HG03575 (cell line): ENCODE data around the gene CCDC102A.

Source experiments
- ATAC-seq: cut with Tn5 transposase; IDR thresholded peaks from one replicate; pipeline ENCODE4 v1.9.1; 2021; ENCODE audit not compliant: unreplicated experiment, insufficient number of reproducible peaks, low FRiP score; ENCODE audit errors: extremely low read depth

The CCDC102A gene

GRCh38 chr16:57527610-57528360, 8.6 kb downstream of the CCDC102A start:
- no peak for ATAC-seq

GRCh38 chr16:57527027-57527426, 9.3 kb downstream of the CCDC102A start:
- ATAC-seq, result no peak

- no peak for ATAC-seq
Observed at GRCh38 chr16:57526498-57526897, 9.9 kb downstream of the CCDC102A start.

GRCh38 chr16:57525761-57526160, 10.6 kb downstream of the CCDC102A start:
- no peak for ATAC-seq

GRCh38 chr16:57522960-57523359, 13.4 kb downstream of the CCDC102A start:
- no peak for ATAC-seq

DNA sequence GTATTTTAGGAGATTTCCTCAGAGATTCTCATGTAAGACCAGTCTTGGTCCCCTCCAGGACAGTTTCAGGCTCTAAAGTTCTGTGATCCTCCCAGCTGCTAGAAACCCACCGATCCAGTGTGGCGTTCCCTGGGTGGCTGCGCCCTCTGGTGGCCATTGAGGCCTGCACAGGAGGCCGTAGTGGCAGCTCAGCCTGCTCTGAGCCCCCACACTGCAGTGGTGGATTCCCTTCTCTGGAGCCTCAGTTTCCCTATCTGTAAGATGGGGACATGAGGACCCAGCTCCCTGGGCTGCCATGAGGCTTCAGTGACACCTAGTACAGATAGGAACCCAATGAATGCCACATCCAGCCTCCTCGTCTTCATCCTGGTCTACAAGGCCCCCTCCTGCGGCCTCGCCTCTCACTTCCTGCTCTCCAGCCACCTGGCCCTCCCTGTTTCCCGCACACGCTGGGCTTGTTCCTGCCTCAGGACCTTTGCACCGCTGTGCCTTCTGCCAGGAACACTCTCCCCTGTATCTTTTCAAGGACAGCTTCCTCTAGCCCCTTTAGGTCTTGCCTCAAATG, 16.5 kb downstream of the CCDC102A start:
- ATAC-seq, result no peak

- no peak for ATAC-seq
Observed at GRCh38 chr16:57518922-57519321, 17.4 kb downstream of the CCDC102A start.

GRCh38 chr16:57518520-57518919, 17.9 kb downstream of the CCDC102A start:
- ATAC-seq, result no peak

GRCh38 chr16:57517397-57518367, 18.7 kb downstream of the CCDC102A start:
- no peak for ATAC-seq

DNA sequence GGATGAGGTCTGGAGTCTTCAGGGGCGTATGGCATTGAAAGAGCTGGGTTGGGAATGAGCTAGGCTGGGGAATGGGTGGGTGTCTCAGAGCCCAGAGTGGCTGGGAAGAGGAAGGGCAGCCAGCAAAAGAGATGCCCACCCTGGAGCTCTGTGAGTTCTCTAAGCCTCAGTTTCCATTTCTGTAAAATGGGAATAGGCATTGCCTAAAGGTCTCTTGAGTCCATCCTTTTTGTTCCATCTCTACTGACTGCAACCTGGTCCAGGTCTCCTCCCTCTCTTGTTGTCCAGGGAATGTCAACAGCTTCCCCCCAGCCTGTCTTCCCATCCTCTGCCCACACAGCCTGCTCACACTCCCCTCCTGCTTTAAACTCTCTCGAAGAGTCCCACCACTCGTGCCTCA, 19.6 kb downstream of the CCDC102A start:
- ATAC-seq, result no peak

DNA sequence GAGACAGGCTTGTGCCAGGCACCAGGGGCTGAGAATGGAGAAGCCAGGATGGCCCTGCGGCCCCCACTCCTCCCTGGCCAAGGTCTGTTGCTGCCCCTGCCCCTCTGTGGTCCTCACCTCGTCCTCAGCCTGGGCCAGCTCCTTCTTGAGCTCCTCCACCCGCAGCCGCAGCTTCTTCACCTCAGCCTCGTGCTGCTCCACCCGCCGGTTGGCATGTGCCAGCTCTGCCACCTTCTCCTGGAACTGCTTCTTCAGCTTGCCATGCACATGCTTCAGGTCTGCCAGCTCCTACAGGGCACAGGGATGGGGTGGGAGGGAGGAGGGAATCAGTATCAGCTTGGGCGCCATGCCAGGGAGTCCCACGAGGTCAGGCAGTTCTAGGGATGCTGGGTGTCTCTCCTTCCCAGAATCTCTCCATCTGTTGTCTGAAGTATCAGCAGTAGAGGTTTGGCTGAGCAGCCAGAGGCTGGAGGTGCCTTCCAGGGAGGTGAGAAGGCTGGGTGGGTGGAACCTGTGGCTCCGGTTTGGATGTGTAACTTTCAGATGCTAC, 20.1 kb downstream of the CCDC102A start:
- ATAC-seq, result no peak

- ATAC-seq, result no peak
Observed at GRCh38 chr16:57514791-57515600, 21.4 kb downstream of the CCDC102A start.

DNA sequence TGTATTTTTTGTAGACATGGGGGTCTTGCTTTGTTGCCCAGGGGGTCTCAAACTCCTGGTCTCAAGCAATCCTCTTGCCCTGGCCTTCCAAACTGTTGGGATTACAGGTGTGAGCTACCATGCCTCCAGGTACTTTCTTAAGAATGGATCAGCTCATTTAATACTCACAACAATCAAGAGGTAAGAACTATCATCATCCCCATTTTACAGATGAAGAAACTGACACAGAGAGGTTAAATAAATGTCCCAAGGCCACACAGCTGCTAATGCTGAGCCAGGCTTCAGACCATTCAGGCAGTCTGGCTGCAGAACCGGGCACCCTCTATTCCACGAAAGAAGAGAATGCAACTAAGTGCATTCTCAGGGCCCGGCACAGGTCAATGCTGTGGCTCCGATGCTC, 22.0 kb downstream of the CCDC102A start:
- ATAC-seq, result no peak

GRCh38 chr16:57513371-57514102, 22.8 kb downstream of the CCDC102A start:
- no peak for ATAC-seq

- no peak for ATAC-seq
Observed at GRCh38 chr16:57512296-57513001, 23.9 kb downstream of the CCDC102A start.

DNA sequence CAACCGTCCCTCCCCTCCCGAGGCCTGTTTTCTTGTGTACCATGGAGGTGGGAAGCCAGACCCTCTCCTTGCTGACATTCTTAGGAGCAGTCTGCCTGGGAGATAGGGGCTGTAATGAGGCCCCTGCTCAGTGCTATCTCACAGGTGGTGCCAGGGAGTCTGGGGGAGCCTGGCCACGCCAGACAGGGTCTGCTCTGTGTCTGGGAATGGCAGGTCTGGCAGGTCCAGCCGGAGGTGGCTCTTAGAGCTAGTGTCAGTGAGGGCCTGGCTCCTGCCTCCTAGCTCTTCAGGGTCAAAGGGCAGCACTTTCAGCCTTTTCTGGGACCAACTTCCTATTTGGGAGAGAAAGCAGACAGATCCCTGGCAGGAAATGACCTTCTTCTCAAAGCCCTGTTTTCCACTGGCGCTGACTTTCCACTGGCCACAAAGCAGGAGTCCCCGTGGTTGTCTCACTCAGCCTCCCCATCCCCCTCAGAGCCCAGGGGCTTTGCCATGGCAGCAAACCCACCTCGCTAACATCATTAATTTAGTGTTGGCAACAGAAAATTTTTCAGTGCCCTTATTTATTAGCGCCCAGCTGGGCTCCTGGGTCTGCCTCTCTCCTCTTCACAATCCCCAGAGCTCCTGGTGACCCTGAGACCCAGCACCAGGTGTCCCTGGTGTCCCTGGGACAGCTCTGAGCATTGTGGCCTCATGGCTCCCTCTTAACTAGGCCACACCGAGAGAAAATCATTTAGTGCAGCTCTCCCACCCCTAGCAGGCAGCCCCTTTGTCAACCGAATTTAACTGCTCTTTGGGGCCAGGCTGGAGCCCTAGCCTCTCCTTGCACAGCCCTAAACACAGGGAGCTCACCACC, 26.1 kb downstream of the CCDC102A start:
- no peak for ATAC-seq
